ENCODE results near the gene TBX1. TPM values are rescaled to one million over a fixed set of nuclear protein-coding genes. Genes with fewer than 3 reads are reported as not detected.

TBX1 gene
- total RNA-seq, 2 donors from 2014 or later = 11.0 to 20.2 TPM

GRCh38 chr22:19742160-19743066 lies 18.2 kb upstream of the TBX1 start:
- intact Hi-C loops (cut with DNase I) = no loop called here
- Histone ChIP-seq H3K27me3 (replicated peaks; ENCODE audit: insufficient read depth) (no peaks in the 10 kb centered on the region), H3K27ac (no peak overlapping the region), H3K36me3 (no peaks in the 10 kb centered on the region), H3K9me3 (no peaks in the 10 kb centered on the region), H3K4me1 (replicated peaks) (no peaks in the 10 kb centered on the region), H3K4me3 (no peak overlapping the region)
- TF ChIP-seq POLR2AphosphoS5 (IDR thresholded peaks at IDR 0.05) = no peak
- TF ChIP-seq POLR2A (IDR thresholded peaks at IDR 0.05) = no peak
- no peak for TF ChIP-seq CTCF (IDR thresholded peaks at IDR 0.05)
- 91% methylated on average over 21 of the region's 21 CpGs for WGBS
- no peak for DNase-seq (ENCODE audit: low spot score)

- intact Hi-C loops (cut with DNase I) = no loop called here
- Histone ChIP-seq H3K4me3 (no peak overlapping the region), H3K27me3 (replicated peaks; ENCODE audit: insufficient read depth) (no peaks in the 10 kb centered on the region), H3K36me3 (no peaks in the 10 kb centered on the region), H3K27ac (no peak overlapping the region), H3K4me1 (replicated peaks) (no peaks in the 10 kb centered on the region), H3K9me3 (no peaks in the 10 kb centered on the region)
- TF ChIP-seq CTCF (IDR thresholded peaks at IDR 0.05) (no peak), POLR2A (IDR thresholded peaks at IDR 0.05) (no peak), POLR2AphosphoS5 (IDR thresholded peaks at IDR 0.05) (no peak)
- WGBS = 92% methylated on average over 6 of the region's 6 CpGs
- DNase-seq (ENCODE audit: low spot score) = no peak
Measured at GRCh38 chr22:19743081-19743480, 17.5 kb upstream of the TBX1 start.

- intact Hi-C loops (cut with DNase I) = no loop called here
- H3K4me3 ChIP-seq = no peak overlapping the region
- no peaks in the 10 kb centered on the region for H3K36me3 ChIP-seq
- no peaks in the 10 kb centered on the region for H3K27me3 ChIP-seq (replicated peaks; ENCODE audit: insufficient read depth)
- no peaks in the 10 kb centered on the region for H3K9me3 ChIP-seq
- TF ChIP-seq CTCF (IDR thresholded peaks at IDR 0.05) (no peak), POLR2AphosphoS5 (IDR thresholded peaks at IDR 0.05) (no peak), POLR2A (IDR thresholded peaks at IDR 0.05) (no peak)
- 53% methylated on average over 4 of the region's 4 CpGs for WGBS
- H3K4me1 ChIP-seq (replicated peaks) = no peaks in the 10 kb centered on the region
- DNase-seq (ENCODE audit: low spot score) = no peak
- H3K27ac ChIP-seq = no peak overlapping the region
Measured at GRCh38 chr22:19743651-19744050, 16.9 kb upstream of the TBX1 start.

GRCh38 chr22:19744350-19745006 lies 16.1 kb upstream of the TBX1 start:
- Histone ChIP-seq H3K36me3 (no peaks in the 10 kb centered on the region), H3K4me1 (replicated peaks) (no peaks in the 10 kb centered on the region), H3K9me3 (no peaks in the 10 kb centered on the region), H3K4me3 (no peak overlapping the region), H3K27ac (no peak overlapping the region), H3K27me3 (replicated peaks; ENCODE audit: insufficient read depth) (no peaks in the 10 kb centered on the region)
- TF ChIP-seq CTCF (IDR thresholded peaks at IDR 0.05) (no peak), POLR2A (IDR thresholded peaks at IDR 0.05) (no peak), POLR2AphosphoS5 (IDR thresholded peaks at IDR 0.05) (no peak)
- intact Hi-C loops (cut with DNase I) = no loop called here
- 84% methylated on average over 12 of the region's 13 CpGs for WGBS
- no peak for DNase-seq (ENCODE audit: low spot score)

All from prostate gland (tissue), 2 donors.